HS-27A (cell line): Measurements from ENCODE around the gene SLC9C2.

Experiments used
- DNase-seq: peaks from one replicate; pipeline ENCODE4 v3.0.0-alpha.2; 2012; ENCODE audit warnings: low read depth, missing footprints

SLC9C2 gene

GRCh38 chr1:173451981-173452380, 150.9 kb downstream of the SLC9C2 start:
- DNase-seq, result no peak
